GM10847 (cell line): ENCODE data around the gene FYCO1.

ENCODE experiments used
- POLR2A ChIP-seq: IDR thresholded peaks from 2 replicates; pipeline ENCODE4 v1.6.1; 2011; ENCODE audit not compliant: insufficient read length; ENCODE audit errors: extremely low read depth

The FYCO1 gene

GRCh38 chr3:45946875-45947274 lies 48.7 kb downstream of the FYCO1 start:
- TF ChIP-seq POLR2A: no peak

DNA sequence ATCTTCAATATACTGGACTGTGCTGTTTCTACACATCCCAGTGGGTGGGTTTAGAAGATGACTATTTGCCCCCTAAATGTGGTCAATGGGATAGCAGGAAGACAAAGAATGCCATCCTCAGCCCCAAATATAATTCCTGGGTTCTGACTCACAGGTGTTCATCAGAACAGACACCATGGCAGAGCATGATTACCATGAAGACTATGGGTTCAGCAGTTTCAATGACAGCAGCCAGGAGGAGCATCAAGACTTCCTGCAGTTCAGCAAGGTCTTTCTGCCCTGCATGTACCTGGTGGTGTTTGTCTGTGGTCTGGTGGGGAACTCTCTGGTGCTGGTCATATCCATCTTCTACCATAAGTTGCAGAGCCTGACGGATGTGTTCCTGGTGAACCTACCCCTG lies 49.3 kb downstream of the FYCO1 start:
- TF ChIP-seq POLR2A: no peak

- TF ChIP-seq POLR2A: no peak
These were observed 50.6 kb downstream of the FYCO1 start for GRCh38 chr3:45944830-45945620.

GRCh38 chr3:45943207-45943846 lies 52.3 kb downstream of the FYCO1 start, which contains the start of gene CXCR6:
Gene CXCR6, plus strand, starts transcription at chr3:45943464. Its CDS starts 3,018 bp downstream, at chr3:45946482.
- TF ChIP-seq POLR2A: no peak

DNA sequence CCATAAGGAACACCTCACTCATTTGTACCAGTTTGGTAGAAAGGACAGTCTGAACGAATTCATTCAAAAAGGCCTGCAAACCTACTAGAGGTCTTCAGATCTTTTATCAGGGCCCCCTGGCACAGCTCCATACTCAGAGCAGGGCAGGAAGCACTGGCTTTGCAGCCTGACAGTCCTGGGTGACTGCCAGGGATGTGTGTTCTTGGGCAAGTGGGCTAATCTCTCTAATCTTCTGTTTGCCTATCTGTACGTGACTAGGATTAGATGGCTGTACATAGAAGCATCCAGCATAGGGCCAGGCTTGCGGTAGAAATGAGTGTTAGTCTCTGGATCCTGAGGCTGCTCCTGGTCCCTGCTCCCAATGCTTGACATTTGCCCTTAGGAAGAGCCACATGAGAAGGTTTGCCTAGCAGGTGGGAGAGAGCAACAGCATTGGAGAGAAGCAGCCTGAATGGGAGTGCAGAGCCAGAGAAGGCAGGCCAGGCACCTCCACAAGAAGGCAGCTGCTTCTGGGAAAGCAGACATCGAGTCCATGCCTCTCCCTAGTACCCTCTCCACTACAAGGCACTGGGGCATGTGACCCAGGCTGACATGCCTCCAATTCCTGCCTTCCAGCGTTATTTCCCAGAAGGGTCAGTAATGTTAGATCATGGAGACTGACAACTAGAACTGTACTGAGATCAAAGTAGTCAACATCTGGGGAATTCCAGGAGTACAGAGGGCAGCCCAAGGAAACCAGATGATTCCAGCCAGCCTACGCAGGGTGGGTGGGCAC lies 53.4 kb downstream of the FYCO1 start:
- no peak for TF ChIP-seq POLR2A

DNA sequence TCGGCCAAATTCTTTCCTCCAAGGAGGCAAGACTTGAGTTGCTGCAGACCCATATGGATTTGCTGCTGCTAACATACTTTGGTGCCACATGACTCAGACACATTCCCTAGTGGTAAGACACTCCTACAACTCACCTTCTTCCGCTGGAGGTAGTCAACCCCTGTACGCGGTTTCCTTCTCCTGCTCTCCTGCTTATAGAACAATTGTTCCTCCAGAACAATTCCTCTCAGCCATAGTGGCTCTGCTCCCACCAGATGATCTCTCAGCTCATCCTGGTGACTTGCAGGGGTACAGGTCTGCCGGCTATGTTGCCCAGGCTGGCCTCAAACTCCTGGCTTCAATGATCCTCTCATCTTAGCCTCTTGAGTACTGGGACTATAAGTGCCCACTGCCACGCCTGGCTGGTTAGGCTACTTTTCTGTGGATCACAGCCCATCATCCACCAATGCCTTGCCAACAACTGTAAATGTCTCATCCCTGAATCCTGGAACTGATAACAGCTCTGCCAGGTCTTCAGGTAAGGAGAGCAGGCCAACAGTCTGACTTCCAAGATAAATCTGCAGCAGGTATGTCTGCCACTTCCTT lies 54.8 kb downstream of the FYCO1 start:
- TF ChIP-seq POLR2A: no peak

- no peak for TF ChIP-seq POLR2A
These were observed 55.4 kb downstream of the FYCO1 start for GRCh38 chr3:45940004-45940780.

- no peak for TF ChIP-seq POLR2A
These were observed 56.3 kb downstream of the FYCO1 start for GRCh38 chr3:45939341-45939771.

DNA sequence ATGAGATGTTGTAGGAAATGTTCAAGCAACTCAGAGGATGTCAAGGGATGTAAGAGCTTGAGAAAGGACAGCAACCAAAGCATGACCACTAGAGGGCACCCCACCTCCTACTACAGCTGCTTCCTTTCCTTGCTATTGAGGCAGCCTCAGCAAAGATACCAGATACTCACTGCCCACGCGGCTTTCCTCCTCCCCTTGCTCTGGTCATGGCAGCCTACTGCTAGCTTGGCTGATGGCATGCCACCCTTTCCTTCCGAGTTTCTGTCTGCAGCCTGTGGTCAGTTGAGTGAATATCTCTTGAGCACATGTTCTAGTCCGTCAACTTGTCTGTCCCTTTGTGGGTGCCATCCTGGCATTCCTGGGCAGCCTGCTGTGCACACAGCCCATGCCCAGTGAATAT lies 56.8 kb downstream of the FYCO1 start:
- no peak for TF ChIP-seq POLR2A

- TF ChIP-seq POLR2A: no peak
These were observed 57.6 kb downstream of the FYCO1 start for GRCh38 chr3:45938043-45938435.

- TF ChIP-seq POLR2A: no peak
These were observed 58.2 kb downstream of the FYCO1 start for GRCh38 chr3:45937206-45938042.

GRCh38 chr3:45936261-45936660 lies 59.4 kb downstream of the FYCO1 start:
- TF ChIP-seq POLR2A: no peak

- TF ChIP-seq POLR2A: no peak
These were observed 62.0 kb downstream of the FYCO1 start for GRCh38 chr3:45933591-45933990.

GRCh38 chr3:45932112-45932511 lies 63.5 kb downstream of the FYCO1 start:
- no peak for TF ChIP-seq POLR2A
